ENCODE measurements around the gene OR13J1.
A peak's percentile ranks its signal among the peaks of the same experiment; 100 is the strongest.
"Not testable (repeated sequence)": the region's sequence is repeated elsewhere in the genome, so short reads cannot be mapped to it uniquely, and the experiment has no call there.

The OR13J1 gene, protein sequence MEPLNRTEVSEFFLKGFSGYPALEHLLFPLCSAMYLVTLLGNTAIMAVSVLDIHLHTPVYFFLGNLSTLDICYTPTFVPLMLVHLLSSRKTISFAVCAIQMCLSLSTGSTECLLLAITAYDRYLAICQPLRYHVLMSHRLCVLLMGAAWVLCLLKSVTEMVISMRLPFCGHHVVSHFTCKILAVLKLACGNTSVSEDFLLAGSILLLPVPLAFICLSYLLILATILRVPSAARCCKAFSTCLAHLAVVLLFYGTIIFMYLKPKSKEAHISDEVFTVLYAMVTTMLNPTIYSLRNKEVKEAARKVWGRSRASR

GRCh38 chr9:35870351-35870923 lies at the start of gene OR13J1:
OR13J1 (minus strand) TSS chr9:35870401; CDS start chr9:35870401, 0 bp downstream.
- DNase-seq (ENCODE audit: low spot score), result no peak

DNA sequence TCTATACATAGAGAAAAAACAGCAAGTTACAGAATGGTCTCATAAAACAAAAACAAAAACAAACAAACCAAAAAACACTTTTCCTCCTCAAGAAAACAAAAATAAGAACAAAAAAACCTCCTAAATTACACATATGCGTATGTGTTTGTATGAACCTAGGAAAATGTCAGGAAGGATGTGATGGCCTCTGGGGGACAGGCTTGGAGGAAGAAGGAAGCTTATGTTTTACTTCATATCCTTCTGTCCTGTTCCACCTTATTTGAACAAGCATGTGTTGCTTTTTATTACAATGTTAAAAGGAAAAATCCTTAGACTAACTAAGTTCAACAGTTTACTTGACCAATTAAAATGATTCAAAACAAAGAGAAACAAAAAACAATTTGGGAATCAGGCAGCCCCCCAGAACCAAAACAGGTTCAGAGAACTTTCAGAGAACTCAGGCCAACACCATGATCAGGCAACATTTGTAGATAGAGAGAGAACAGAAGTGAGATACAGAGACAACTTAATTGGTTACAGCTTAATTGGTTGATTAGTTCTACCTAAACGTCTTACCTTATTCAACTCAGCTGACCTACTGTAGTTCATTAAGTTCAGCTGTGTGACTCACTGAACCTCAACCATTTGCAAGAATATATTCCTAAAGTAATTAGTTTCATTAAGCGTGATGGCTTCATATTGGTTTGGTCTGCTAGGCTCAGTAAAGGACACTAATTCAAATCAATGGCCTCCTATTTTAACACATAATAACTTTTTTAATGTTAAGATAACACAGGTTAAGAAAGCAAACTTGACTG lies 49.2 kb upstream of the OR13J1 start:
- no peak for DNase-seq (ENCODE audit: low spot score)

- no peak for DNase-seq (ENCODE audit: low spot score)
Observed at GRCh38 chr9:35918780-35919179, 48.6 kb upstream of the OR13J1 start.

DNA sequence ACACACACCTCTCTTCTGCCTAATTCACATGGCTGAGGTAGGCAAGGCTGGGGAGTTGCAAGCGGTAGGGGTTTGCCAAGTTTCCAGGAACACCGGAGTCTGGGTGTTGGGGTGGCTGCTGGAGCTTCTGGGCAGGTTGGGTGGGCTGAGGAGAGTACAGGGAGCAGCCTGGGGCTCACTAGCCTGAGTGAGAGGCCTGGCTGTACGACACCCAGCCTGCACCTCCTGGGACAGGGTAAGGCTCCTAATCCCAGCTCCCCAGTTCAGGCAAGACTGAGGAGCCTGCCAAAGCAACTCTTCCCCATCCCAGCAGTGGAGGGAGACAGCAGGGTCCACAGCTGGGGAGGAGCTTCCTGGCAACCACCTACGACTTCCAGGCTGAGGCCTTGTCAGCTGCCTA lies 47.1 kb upstream of the OR13J1 start:
- no peak for DNase-seq (ENCODE audit: low spot score)

- no peak for DNase-seq (ENCODE audit: low spot score)
Observed at GRCh38 chr9:35915681-35916294, 45.6 kb upstream of the OR13J1 start.

DNA sequence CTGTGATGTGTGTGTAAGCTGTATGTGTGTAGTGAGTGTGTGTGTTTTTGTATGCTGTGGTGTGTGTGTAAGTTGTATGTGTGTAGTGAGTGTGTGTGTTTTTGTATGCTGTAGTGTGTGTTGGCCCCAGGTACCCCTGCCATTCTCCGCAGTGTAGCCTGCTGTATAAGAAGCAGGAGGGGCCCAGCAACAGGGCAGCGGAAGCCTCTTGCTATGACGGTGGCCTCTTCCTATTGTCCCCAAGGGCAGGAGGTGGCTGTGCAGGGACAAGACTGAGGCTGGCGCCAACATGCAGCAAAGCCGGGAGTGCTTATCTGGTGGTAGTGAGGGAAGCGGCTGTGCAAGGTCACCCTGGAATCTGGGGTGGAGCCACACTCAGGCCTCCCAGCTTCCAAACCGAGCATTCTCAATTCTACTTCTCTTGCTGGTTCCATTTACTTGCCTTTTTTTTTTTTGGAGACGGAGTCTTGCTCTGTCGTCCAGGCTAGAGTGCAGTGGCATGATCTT lies 44.2 kb upstream of the OR13J1 start:
- DNase-seq (ENCODE audit: low spot score), result peak; percentile 45

- not testable (repeated sequence) for DNase-seq (ENCODE audit: low spot score)
Observed at GRCh38 chr9:35913429-35913828, 43.2 kb upstream of the OR13J1 start.

DNA sequence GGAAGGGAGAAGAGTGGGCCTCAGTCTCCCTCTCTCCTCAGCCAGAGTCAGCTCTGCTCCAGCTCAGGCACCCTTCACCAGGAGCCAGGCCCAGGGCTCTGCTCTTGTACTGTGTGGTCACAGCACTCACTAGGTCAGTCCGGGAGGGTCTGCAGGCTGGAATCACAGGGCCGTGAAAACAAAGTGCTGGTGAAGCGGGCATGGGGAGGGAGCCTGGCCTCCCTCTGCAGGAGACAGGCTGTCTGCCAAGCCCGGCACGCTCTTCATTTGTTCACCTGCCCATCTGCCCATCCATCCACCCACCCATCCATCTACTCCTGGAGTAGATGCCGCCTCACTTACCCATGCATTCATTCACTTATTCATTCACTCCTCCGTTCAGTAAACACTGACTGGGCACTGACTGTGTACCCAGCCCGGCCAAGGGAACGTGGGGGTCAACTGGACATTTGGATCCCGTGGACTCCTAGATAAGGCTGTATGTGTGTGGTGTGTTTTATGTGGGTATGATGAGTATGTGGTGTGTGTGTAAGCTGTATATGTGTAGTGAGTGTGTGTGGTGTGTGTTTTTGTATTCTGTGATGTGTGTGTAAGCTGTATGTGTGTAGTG lies 42.7 kb upstream of the OR13J1 start:
- no peak for DNase-seq (ENCODE audit: low spot score)

GRCh38 chr9:35911690-35912089 lies 41.5 kb upstream of the OR13J1 start:
- DNase-seq (ENCODE audit: low spot score), result no peak

DNA sequence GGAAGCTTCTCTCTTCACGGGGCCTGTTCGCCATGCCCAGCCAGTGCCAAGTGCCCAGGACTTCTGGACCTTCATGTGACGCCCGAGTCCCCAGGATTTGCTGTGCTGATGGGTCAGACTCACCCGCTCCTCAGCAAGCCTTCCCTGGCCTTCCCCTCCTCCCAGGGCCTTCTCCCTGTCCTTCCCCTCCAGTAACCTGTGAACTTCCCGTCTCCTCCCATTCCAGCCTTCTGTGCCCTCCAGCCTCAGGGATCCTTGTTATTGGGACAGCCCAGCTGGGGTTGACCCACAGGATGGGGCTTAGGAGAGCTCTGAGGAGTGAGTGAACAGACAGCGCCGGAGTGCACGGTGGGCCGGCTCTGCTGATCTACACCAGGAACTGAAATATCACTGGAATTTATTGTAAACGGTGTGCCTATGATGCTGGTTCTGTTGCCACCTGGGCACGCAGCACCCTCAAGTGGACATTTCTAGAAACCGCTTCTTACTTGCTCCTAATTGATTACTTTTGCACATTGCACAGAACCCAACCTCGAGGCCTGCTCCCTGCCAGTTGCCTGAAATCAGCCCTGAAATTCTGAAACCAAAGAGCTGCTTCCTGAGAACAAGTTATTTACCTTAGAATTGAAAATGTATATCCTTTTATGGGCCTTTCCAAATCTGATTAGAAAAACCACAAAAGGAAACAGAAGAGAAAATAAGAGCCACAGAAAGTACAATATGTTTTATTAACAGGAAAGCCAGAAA lies 40.6 kb upstream of the OR13J1 start:
- peak; percentile 63 for DNase-seq (ENCODE audit: low spot score)

- DNase-seq (ENCODE audit: low spot score), result no peak
Observed at GRCh38 chr9:35909687-35910612, 39.7 kb upstream of the OR13J1 start.

DNA sequence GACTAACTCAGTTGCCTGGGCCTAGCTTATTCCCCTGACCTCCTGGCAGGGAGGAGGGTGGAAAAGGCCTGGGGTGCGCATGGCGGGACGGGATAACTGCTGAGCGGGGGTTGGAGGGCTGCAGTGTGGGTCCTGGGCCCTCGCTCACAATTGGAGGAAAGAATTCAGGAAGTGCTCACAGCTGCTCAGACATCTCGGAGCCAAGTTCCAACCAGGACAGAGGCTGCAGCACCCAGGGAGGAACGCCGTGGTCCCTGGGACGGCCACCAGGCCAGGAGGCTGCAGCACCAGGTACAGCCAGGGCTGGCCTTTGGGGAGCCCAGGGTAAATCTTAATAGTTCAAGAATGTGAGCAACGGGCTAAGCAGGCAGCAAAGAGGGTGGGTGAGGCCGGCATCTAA lies 39.1 kb upstream of the OR13J1 start, which contains the start of gene SPAAR:
SPAAR (plus strand) TSS at position 217 of the 400 bp plus-strand sequence. CDS start 974 bp downstream, outside the sequence.
- DNase-seq (ENCODE audit: low spot score), result no peak

DNA sequence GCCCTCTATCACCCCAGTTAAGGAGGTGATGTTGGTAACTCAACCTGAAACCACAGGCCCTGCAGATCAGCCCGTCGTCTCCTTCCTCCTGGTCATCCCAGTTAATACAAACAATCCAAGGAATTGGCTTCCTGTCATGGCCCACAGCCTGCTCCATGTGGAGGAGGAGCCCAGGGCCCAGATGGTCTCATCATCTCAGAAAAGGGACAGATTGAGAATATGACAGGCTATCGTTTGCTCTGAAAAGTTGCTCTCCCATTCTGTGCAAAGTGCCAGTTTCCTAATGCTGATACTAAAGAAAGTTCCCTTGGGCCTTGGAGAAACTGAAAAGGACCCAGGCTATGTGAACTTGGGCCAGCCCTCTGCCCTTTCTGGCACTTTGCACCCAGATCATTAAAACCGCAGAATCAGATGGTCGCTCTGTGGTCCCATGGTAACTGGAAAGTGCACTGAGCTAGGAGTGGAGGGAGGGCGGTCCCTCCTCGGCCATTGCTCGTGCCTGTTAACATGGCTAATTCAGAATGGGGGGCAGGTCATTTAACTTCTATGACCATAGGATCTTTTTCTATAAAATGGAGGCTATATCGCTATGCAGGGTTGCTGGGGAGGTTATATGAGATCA lies 38.4 kb upstream of the OR13J1 start:
- peak; percentile 47 for DNase-seq (ENCODE audit: low spot score)

GRCh38 chr9:35907711-35908503 lies 37.7 kb upstream of the OR13J1 start:
- peak; percentile 82 for DNase-seq (ENCODE audit: low spot score)

DNA sequence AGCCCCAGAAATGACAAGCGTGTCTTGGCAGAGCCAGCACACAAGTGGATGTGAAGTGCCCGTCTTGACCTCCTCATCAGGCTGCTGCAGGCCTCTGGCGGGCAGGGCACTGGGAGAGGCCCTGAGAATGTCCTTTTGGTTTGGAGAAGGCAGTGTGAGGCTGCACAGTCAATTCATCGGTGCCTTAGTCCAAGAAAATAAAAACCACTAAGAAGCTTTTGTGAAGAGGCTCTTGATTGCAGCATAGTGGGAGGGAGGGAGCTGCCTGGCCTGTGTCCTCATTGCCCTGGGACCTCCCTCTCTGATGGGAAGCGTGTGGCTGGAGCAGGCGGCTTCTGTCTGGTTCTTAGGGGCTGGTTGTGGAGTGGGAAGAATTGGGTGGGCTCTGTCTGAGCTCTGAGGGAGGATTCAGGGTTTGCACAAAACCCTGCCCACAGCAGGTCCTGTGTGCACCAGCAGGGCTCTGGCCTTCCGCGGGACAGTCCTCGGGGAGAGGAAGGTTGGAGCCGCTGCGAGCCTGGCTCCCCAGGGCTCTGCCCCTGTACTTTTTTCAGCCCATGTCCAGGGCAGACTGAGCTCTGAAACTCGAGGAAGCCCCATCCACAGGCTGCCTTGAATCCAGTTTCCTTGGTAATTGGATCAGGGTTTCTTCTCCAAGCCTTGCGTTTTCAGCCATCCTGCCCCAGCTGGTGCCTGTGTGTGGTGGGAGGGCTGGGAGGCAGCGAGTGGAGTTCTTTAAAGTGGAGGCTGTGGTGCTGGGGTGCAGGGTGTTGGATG lies 36.9 kb upstream of the OR13J1 start:
- DNase-seq (ENCODE audit: low spot score), result peak; percentile 85

DNA sequence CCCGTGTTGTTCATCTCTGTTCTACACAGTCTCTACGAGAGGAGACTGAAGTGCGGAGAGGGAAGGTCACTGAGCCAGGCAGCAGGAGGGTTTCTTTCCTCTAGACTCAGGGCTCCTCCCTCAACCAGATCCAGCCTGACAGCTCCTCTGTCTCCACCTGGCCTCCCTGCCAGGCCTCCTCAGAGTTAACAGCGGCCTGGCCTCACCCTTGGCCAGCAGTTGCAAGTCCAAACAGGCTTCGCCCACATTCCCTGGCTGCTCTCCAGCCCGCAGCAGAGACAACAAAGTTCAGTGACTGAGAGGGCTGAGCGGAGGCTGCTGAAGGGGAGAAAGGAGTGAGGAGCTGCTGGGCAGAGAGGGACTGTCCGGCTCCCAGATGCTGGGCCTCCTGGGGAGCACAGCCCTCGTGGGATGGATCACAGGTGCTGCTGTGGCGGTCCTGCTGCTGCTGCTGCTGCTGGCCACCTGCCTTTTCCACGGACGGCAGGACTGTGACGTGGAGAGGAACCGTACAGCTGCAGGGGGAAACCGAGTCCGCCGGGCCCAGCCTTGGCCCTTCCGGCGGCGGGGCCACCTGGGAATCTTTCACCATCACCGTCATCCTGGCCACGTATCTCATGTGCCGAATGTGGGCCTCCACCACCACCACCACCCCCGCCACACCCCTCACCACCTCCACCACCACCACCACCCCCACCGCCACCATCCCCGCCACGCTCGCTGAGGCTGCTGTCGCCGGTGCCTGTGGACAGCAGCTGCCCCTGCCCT lies 35.9 kb upstream of the OR13J1 start, which contains the start of gene HRCT1:
HRCT1 (plus strand) TSS at position 291 of the 768 bp plus-strand sequence; CDS start at position 377, 86 bp downstream.
- DNase-seq (ENCODE audit: low spot score), result peak; percentile 91

Measured in AG20443 (cell line).